GM18519 (cell line): ENCODE results near the gene RNF186.

Experiments
- ATAC-seq: cut with Tn5 transposase; IDR thresholded peaks from one replicate; pipeline ENCODE4 v1.9.1; 2021; ENCODE audit warnings: mild to moderate bottlenecking, moderate library complexity; ENCODE audit not compliant: unreplicated experiment, low FRiP score

RNF186 gene

DNA sequence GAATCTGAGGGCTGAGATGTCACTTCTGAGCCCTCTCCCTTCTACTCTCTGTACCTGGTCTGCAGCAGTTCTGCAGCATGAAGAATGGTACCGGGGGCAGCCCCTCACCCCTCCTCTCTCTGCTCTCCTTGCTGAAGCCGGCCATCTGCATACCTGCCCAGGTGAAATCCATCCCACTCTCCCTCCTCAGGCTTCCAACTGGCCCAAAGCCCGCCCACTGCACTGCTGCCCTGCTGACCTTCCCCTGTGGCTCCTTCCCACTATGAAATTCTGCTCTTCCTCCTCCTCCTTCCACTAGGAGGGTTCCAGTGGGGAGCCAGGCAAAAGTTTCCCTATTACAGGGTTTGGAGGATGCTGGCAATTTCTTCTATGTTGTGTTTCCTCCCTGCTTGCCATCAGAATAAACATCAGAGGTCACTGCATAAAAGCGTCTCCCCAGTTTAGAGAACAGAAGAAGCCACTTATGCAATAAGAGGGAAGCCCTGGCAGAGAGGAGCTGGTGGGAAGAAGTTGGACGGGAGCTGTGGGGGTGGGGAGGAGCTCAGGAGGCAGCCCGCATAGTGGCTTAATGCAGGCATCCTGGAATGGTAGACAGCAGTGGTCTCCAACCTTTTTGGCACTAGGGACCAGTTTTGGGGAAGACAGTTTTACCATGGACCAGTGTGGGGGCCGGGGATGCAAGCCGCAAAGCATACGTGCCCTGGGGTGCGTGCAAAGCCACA lies 45.7 kb downstream of the RNF186 start:
- no peak for ATAC-seq

DNA sequence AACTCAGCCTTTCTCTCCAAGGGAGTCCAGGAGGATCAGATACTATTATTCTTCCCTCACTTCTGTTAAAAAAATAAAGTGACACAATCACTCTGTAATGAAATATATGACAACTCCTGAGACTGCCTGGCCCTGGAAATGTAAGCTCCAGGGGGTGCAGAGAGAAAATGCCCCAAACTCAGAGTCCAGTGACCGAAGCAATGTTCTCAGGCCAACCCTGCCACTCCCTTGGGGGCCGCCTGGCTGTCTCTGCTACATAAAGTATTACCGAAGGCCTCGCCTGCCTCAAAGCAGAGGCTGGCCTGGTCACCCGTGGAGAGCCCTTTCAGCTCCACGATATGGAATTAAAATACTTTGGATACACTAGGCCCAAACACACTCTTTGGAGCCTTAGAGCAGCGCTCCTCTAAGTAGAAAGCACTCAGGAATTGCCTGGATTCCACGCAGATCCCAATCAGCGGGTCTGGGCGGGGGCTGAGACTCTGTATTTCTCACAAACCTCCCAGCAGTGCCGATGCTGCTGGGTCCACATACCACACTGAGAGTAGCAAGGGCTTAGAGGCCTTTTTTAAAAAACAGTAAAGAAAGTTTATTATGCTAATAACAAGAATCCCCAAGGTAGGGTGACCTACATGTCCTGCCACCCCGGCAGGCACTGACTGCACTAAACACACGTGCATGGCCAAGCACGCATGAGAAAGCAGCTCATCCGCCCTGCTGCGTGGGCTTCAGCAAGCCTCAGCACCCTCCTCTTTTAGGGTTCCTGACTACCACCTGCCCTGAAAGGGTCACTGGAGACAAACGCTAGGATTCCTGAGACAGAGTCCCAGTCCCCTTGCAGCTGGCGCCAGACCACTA lies 46.5 kb downstream of the RNF186 start:
- ATAC-seq, result no peak

- ATAC-seq, result no peak
Observed at GRCh38 chr1:19765623-19766022, 49.5 kb downstream of the RNF186 start.

- ATAC-seq, result no peak
Observed at GRCh38 chr1:19764848-19765247, 50.2 kb downstream of the RNF186 start.
